ENCODE measurements around the gene SSH3.

DNA sequence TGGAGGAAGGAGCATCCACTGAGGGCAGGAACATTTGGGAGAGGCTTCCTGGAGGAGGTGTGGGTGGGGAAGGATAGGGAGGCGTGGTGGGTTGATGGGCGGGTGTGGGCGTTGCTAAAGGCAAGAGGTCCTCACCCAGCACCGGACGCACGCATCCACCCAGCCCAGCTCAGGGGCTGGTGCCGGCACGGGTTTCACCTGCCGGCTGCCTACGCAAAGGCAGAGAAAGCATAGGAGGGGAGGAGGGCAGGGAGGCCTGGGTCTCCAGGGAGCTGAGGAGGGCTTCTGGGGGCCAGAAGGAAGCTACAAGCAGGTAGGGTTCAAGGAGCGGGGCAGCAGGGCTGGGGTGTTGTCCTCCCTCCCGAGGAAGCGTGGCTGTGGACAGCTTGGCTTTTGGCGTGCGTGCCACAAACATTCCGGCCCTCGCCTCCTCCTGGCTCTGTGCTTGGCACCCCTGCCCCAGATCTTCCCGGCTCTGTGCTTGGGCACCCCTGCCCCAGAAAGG, 7.8 kb downstream of the SSH3 start:
- TF ChIP-seq, protein P1, sequence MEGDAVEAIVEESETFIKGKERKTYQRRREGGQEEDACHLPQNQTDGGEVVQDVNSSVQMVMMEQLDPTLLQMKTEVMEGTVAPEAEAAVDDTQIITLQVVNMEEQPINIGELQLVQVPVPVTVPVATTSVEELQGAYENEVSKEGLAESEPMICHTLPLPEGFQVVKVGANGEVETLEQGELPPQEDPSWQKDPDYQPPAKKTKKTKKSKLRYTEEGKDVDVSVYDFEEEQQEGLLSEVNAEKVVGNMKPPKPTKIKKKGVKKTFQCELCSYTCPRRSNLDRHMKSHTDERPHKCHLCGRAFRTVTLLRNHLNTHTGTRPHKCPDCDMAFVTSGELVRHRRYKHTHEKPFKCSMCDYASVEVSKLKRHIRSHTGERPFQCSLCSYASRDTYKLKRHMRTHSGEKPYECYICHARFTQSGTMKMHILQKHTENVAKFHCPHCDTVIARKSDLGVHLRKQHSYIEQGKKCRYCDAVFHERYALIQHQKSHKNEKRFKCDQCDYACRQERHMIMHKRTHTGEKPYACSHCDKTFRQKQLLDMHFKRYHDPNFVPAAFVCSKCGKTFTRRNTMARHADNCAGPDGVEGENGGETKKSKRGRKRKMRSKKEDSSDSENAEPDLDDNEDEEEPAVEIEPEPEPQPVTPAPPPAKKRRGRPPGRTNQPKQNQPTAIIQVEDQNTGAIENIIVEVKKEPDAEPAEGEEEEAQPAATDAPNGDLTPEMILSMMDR (IDR thresholded peaks at IDR 0.05), result no peak
- no peak for TF ChIP-seq POLR2A (IDR thresholded peaks at IDR 0.05)
